C1 segment of cervical spinal cord (tissue), 14 donors: ENCODE measurements around the gene SEL1L3.
"Not testable (repeated sequence)": the region's sequence is repeated elsewhere in the genome, so short reads cannot be mapped to it uniquely, and the experiment has no call there.

Source experiments
- DNase-seq, 14 donors: peaks; one replicate each; lab custom pipeline; 2025; lab: John Stamatoyannopoulos, UW

The SEL1L3 gene

DNA sequence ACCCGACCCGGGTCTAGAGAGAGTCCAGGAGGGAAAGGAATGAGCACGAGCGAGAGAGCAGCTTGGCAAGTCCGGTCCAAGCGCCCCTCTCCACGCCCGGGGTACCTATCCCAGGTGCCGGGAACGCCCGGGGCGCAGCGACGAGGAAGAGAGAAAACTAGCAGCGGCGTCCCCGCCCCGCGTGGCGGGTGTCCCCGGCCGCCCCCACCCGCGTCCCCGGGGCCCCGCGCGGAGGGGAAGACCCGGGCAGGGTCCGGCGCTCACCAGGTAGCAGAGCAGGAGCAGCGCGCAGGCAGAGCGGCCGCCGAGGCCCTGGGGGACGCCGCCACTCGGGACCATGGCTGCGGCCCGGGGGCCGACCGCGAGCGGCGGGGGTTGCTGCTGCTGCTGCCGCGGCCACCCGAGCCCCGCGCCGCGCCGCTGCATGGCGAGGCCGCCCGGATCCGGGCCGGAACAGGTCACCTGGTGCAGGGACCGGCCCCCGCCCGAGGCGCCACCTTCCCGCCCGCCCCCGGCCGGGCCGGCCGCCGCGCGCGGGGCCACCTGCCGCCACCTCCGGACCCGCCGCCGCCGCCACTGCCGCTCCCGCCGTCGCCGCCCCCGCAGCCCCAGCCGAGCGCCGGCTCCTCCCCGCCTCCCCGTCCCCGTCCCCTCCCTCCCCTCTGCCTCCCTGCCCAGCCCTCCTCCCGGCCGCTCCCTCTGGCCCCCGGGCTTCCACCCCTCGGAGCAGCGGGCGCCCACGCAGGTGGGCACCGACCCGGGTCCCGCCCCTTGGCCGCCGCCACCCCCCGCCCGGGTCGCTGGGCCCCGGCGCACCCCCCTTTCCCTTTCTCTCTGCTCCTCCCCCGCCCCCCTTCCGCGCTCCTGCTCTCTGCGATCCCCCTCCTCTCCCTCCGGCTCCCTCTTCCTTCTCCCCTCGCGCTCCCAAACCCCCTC lies at the start of gene SEL1L3:
Gene SEL1L3 (minus strand): TSS at position 578 of the 936 bp plus-strand sequence. CDS start 152 bp downstream, at position 426.
- peak in 2 of 14 donors; percentile 13 to 52 for DNase-seq

DNA sequence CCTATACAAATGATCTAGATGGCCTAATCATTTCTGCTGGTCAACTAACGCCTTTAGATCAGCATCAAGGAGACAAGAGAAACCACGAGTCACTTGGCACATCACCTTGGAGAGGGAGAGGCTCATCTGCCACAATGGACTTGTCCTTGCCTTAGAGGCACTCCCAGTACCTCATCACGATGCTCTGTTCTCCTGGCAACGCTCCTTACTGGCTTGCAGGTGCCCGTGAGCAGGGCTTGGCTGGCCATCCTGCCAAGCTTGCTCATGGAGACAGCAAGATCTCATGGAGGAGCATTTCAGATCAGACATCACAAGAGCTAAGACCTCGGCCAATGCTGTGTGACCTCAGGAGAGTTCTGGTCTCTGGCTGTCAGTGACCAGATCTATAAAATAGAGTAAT lies 48.6 kb upstream of the SEL1L3 start:
- peak in 1 of 14 donors; percentile 40 for DNase-seq

DNA sequence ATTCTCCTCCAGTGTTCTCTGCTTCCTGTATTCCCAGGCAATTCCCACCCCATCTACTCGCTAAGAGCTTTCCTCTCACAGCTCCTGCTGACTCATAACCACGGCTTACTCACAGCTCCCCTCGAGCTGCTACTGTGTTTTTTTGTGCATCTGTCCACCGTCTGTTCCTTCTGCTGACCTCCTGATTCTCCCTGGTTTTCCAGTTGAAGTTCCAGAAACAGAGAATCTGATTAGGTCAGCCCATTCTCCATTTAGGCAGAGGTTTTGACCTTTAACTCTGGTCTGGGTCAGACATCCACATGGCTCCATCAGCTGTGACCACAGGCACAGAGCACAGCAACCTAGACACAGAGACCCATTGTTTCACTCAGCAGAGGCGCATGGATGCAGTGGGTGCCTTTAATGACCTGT lies 45.7 kb upstream of the SEL1L3 start:
- peak in 1 of 14 donors; percentile 27 for DNase-seq

DNA sequence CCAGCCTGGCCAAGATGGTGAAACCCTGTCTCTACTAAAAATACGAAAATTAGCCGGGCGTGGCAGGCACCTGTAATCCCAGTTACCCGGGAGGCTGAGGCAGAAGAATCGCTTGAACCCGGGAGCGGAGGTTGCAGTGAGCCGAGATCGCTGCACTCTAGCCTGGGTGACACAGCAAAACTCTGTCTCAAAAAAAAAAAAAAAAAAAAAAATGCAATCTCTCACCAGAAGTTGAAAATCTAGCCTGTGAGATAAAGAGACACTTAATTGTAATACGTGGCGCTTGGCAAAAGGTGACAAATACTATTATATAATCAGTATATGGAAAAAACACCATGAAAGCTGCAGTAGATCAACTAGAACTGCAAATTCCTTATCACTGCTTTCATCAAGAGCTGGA lies 43.3 kb upstream of the SEL1L3 start:
- DNase-seq = not testable (repeated sequence)

DNA sequence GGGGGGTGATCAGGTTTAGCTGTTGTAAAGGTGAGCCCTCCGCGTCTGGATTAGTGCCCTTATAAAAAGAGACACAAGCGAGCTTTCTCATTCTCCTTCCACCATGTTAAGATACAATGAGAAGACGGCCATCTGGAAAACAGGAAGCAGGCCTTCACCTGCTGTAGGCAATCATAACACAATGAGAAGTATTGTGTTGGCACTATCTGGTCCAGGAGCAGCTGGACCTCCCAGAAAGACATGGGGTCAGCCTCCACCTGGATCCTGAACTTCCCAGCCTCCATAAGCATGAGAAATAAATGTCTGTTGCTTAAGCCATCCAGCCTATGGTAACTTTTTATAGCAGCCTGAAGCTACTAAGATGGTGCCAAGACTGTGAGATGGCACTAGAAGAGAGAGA lies 42.6 kb upstream of the SEL1L3 start:
- no peak for DNase-seq

- DNase-seq = no peak
These were observed 41.9 kb upstream of the SEL1L3 start for GRCh38 chr4:25904748-25905082.

DNA sequence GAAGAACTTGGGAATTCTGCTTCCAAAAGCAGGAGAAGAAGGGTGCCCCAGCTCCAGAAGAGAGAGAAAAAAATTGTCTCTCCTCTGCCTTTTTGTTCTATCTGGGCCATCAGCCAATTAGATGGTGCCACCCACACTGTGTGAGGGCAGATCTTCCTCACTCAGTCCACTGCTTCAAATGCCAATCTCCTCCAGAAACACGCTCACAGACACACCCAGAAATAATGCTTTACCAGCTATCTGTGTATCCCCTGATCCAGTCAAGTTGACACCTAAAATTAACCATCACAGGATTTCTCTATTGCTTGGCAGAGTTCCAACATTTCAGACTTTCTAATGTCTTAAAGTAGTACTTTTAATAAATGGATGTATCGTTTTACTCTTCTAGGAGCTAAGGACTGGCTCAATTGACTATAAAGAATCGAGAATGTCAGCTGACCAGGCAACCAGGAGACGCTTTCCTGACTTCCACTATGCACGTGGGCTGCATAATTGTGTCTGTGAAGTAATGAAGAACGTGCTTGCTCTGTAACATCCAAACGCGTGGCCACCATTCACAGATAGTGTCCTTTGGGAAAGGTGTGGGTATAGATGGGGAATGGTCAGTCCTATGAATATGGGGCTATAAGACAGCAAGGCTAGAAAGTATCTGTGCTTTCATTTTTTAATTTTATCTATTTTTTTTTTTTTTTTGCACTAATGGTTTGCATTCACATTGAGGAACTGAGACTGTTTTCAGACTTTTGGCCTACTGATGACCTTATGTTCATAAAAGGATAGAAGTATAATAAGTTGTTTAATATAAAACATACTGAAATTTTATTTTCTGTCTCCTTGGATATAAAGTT lies 41.3 kb upstream of the SEL1L3 start:
- DNase-seq = peak in 1 of 14 donors; percentile 10

DNA sequence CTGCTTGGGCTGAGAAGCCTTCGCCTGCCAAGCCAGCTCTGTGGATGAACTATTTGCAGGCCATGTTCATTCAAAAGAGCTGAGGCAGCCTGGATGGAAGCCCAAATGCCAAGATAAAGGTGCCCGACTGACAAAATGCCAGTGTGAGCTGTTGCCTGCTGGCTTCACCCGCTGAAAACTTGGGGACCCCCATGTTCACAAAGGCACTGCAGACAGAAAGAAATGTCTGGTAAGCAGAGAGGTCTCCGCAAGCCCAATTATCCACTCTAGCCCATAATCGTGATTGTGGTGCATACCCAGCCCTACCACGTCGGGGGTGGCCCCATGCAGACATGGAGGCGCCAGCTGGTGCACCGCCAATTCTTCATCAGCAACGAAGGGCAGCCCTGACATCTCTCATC lies 38.2 kb upstream of the SEL1L3 start:
- peak in 1 of 14 donors; percentile 69 for DNase-seq

DNA sequence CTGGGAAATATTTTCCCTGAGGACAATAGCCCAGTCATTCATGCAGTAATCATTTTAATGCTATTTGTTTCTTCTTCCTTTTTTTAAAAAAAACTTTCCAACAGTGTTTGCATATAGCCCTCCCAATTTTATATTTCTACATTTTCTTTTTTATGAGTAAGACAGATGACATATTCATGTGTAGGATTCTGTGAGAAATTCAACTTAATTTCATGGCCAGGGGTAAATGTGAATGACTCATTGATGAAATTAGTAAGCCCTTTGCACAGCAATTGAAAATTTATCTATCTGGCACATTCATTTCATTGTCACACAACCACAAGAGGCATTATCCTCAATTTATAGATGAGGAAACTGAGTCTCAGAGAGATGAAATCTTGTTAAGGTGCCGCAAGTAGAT lies 37.5 kb upstream of the SEL1L3 start:
- no peak for DNase-seq

- DNase-seq = no peak
These were observed 34.2 kb upstream of the SEL1L3 start for GRCh38 chr4:25896776-25897539.

- DNase-seq = no peak
These were observed 30.0 kb upstream of the SEL1L3 start for GRCh38 chr4:25892796-25893195.

DNA sequence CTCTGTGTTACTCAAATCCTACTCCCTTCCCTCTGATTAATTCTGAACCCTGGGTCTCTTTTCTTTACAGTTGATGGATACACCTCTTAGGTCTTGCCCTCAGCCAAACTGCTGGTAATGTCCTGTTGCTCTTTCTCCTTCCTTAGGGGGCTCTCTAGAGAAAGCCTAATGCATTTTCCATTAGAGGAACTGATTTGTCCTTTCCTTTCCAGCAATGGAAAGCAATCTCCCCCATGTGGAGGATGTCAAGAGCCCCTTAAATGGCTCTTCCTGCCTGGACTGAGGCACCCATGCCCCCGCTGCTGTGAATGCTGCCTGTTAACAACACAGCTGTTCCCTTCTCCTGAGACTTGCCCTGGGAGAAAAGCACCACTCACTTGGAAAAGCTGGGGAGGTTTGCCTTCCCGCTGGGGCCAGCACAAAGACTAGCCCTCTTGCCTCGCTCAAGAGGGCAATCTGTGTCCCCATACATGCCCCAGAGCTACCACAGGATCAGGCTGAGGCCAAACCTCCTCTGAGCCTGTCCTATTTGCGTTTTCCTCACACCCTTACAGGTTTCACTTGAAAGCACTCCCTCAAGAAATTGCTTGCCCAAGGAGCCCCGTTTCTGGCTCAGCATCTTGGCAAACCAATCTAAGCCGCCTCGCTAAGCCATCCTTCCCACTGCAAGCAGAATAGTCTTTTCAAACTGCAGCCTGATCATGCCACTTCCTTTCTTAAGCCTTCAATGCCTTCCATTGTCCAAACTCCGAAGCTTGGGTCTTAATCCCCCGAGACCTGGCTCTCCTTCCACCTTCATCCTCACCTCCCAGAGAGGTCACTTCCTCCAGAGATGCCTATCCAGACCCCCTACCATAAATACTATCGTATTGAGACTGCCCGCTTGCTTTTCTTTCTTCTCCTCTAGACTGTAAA lies 28.0 kb upstream of the SEL1L3 start:
- DNase-seq = peak in 1 of 14 donors; percentile 8

- no peak for DNase-seq
These were observed 27.1 kb upstream of the SEL1L3 start for GRCh38 chr4:25889589-25890503.

- no peak for DNase-seq
These were observed 26.0 kb upstream of the SEL1L3 start for GRCh38 chr4:25888781-25889180.

GRCh38 chr4:25884031-25884782 lies 21.4 kb upstream of the SEL1L3 start:
- DNase-seq = no peak

DNA sequence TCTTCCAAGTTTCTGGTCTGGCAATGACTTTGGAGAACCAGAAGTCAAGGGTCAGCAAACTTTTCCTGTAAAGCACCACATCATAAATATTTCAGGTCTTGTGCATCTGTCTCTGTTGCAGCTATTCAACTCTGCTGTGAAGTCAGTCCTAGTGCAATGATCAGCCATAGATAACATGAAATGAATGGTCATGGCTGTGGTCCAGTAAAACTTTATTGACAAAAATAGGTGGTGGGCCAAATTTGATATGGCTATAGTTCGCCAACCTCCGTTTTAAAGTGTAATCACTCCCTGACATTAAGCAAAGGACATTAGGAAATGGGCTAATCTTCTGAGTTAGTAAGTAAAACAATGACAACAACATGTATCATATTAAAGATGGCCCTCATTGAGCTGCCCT lies 20.8 kb upstream of the SEL1L3 start:
- no peak for DNase-seq

DNA sequence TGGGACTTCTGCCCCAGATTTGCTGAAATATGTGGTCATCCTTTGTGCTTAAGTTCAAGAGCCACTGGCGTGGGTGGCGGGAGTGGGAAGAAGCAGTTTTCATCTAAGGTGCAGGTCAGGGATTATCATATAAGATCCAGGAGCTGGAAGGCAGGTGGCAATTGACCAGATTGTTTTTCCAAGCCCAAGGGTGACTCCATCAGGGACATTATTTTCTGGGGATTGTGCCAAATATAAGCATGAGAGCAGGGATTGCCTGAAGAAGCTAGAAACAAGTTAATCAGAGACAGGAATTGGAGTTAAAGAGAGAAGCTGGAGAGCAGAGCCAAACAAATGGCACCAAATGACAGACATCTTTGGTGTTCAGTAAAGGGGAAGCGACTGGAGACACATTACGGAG lies 19.4 kb upstream of the SEL1L3 start:
- peak in 1 of 14 donors; percentile 16 for DNase-seq

GRCh38 chr4:25881193-25881592 lies 18.4 kb upstream of the SEL1L3 start:
- DNase-seq = no peak
